Raji (cell line): ENCODE results near the gene AKR1B1.

Source experiments
- POLR2A ChIP-seq: IDR thresholded peaks from 2 replicates; pipeline ENCODE4 v1.6.1; 2011; ENCODE audit warnings: low read depth, low read length, control low read depth; ENCODE audit not compliant: insufficient read depth

The AKR1B1 gene

GRCh38 chr7:134435161-134435920, 23.6 kb downstream of the AKR1B1 start:
- no peak for TF ChIP-seq POLR2A

GRCh38 chr7:134434701-134435100, 24.2 kb downstream of the AKR1B1 start:
- TF ChIP-seq POLR2A = no peak

DNA sequence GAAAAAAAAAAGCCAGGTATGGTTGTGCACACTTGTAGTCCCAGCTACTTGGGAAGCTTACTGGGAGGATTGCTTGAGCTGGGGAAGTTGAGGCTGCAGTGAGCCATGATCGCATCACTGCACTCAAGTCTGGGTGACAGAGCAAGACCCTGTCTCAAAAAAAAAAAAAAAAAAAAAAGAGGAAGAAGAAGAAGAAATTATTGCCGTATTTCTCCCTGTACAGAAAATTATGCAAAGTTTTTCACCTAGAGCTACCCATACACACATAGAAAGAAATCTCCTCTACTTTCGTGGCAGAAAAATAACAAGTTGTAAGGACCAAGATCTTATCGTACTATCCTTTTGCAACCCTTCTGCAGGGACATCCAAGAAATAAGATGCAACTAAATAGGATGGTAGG, 25.5 kb downstream of the AKR1B1 start:
- no peak for TF ChIP-seq POLR2A

DNA sequence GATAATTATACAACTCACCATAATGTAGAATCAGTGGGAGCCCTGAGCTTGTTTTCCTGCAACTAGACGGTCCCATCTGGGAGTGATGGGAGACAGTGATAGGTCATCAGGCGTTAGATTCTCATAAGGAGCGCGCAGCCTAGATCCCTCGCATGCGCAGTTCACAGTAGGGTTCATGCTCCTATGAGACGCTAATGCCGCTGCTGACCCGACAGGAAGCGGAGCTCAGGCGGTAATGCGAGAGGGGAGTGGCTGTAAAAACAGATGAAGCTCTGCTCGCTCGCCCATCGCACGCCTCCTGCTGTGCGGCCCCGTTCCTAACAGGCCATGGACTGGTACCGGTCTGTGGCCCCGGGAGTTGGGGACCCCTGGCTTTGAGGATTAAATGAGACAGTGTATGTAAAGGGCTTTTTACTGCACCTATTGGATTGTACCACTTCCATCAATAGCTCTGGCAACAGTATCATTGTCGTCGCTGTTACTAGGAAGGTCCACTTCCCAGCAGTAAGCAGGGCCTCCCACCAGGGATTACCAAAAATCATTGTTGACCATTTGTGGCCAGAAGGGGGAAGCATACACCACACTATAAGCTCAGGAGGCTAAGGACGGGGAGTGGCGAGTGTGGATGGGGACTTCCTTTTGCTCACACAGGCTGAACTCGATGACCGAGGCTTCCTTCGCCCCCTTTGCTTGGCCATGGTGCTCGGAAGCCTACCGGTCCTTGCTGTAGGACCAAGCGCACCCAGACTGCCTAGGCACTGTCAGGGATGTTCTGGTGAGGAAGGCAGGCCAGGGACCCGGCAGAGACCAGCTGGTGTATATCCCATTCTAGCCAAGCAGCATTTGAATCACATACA, 26.4 kb downstream of the AKR1B1 start:
- no peak for TF ChIP-seq POLR2A

GRCh38 chr7:134431815-134432214, 27.1 kb downstream of the AKR1B1 start:
- no peak for TF ChIP-seq POLR2A

GRCh38 chr7:134429481-134429880, 29.4 kb downstream of the AKR1B1 start:
- TF ChIP-seq POLR2A = no peak

DNA sequence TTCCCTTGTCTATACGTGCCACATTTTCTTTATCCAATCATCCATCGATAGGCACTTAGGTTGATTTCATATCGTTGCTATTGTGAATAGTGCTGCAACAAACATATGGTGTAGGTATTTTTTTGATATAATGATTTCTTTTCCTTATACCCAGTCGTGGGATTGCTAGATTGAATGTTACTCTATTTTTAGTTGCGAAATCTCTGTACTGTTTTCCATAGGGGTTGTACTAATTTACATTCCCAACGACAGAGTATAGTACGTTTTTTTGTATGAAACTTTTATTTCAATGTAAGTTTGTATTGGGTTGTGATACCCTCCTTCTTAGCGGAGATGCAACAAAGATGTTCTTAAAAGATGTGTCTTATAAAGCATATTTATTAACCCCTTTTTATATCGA, 30.0 kb downstream of the AKR1B1 start:
- TF ChIP-seq POLR2A = no peak

DNA sequence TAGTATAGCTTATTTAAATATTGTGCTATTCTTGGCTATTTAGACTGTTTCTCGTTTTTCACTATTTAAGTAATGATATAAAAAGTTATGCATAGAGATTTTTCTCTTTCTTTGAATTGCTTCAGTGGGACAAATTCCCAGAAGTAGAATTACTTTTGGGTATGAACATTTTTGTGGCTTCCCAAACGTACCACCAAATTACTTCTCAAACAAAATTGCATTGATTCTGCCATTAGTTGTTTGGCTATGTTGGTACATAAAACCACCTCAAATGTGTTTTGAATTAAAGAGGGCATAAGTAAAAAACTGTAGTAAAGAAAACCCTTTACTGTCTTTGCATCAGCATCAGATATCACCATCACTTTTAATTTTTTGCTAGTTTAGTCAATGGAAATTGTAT, 31.0 kb downstream of the AKR1B1 start:
- no peak for TF ChIP-seq POLR2A

- no peak for TF ChIP-seq POLR2A
Measured at GRCh38 chr7:134425777-134426176, 33.1 kb downstream of the AKR1B1 start.

DNA sequence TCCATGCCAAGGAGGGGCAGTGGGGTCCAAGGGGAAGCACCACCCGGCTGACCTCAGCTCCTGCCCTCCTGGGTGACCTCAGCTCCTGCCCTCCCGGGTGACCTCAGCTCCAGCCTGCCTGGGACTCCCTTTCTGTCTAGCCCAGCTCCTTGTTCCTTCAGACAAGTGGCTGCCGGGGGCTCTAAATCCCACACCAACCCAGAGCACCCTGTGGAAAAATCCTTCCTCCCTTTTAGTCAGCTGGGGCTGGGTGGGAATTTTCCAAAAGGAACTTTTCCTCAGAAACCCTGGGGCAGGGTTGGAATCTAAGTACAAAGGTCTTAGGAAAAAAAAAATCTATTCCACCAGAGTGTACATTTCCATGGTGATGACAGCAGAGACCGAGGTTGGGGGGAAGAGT, 36.3 kb downstream of the AKR1B1 start:
- no peak for TF ChIP-seq POLR2A

GRCh38 chr7:134422008-134422407, 36.9 kb downstream of the AKR1B1 start:
- TF ChIP-seq POLR2A = no peak

- TF ChIP-seq POLR2A = no peak
Measured at GRCh38 chr7:134420424-134421125, 38.3 kb downstream of the AKR1B1 start.

- no peak for TF ChIP-seq POLR2A
Measured at GRCh38 chr7:134419875-134420274, 39.0 kb downstream of the AKR1B1 start.

DNA sequence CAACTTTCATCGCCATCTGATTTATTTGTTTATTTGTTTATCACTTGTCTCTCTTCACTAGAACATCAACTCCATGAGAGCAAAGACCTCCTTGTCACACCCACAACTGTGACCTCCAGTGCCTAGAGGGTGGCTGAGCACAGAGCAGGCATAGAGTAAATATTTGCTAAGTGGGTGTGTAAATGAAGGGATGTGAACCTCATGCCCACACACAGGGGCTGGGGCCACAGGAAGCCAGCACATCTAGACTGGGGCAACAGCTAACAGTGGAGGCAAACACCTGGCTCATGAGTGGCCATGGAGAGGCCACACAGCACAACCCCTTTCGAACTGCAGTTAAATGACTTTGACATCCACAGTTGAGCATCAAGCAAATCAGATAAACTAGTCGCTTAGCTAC, 39.8 kb downstream of the AKR1B1 start:
- TF ChIP-seq POLR2A = no peak

DNA sequence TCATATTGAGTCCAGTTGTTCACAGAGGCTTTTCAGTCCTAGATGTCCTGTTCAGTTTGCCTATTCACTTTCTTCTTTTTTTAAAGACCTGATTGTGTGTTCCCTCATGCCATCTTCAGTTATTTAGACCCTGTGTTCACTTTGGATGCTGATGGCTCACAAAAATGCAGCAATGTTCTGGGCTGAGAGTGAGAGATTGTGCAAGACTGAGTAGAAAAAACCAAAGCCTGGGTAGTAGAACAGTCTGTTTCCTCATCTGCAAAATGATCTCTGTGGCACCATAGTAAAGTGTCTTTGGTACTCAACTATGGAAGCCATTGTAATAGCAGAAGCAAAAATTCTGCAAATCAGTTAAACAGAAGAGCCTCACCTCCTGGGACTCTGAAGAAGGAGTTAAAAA, 43.2 kb downstream of the AKR1B1 start:
- TF ChIP-seq POLR2A = no peak

- no peak for TF ChIP-seq POLR2A
Measured at GRCh38 chr7:134414109-134414508, 44.8 kb downstream of the AKR1B1 start.
